Umbilical cord (tissue), 2 donors: ENCODE data around the gene DTNB. TPM values are rescaled to one million over a fixed set of nuclear protein-coding genes. Genes with fewer than 3 reads are reported as not detected.
"Not testable (repeated sequence)": the region's sequence is repeated elsewhere in the genome, so short reads cannot be mapped to it uniquely, and the experiment has no call there.

Experiments used
- DNase-seq: peaks from one replicate; pipeline ENCODE4 v3.0.0-alpha.2; 2015; ENCODE audit warnings: low spot score
- total RNA-seq: library from RNA; depleted of rRNA; stranded (reverse); fragments of >200 nt; gene quantifications from one replicate; pipeline ENCODE4 v1.2.3, GENCODE V29; 2014; ENCODE audit warnings: low replicate concordance; ENCODE audit not compliant: insufficient read depth

Gene DTNB
- total RNA-seq, 1 donor from 2014 or later, result 55.4 TPM

DNA sequence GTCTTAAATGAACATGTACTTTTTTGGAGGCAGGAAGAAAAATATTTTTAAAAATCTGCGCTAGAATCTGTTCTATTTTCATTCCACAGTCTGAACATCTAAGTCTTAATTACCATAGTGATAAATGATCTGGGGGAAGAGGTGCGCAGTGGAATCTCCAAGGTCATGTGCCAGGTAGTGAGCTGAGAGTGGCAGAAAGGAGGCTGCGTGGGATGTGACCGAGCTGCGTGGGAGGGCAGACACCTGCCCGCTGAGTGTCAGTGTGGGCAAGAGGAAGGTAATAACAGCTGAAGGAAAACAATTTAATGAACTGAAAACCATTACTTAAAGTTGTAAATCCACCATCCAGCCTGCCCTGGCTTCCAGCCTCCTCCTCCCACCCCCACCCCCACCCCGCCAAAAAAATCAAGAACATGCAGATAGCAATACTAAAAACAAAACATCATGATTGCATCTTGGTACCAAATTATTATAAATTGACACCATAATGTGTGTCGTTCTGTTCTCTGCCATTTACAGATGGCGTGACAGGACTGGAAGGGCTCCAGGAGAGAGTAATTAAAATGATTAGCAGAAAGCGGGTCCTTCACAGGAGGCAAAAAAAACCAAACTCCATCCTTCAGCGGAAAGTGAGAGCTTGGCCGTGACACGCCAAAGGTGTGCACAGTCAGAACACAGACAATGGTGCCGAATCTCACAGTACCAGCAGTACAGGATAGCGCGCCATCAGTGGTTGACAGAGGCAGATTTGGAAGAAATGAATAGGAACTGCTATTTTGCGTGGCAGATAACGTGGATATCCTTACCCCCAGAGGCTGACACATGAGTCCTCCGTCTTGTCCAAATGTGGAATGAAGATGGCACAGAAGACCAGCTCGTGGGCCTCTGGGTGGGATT is 11.4 kb upstream of the DTNB start:
- DNase-seq, result no peak

GRCh38 chr2:25682082-25682481 is 8.7 kb upstream of the DTNB start:
- no peak for DNase-seq

- DNase-seq, result no peak
Observed at GRCh38 chr2:25677877-25678276, 4.5 kb upstream of the DTNB start.

DNA sequence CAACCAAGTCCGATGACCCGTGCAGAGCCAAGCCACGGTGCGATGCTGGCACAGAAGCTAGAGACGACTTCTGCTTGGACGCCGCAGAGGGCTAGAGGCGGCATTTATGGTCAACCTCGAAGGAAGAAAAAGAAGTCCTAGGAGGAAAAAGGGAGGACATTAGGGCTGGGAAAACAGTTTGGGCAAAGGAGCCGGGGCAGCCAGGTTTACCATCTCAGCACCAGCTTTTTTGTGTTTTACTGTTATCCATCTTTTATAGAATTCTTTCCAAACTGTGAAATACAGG is 643 bp upstream of the DTNB start:
- no peak for DNase-seq

GRCh38 chr2:25672494-25673299 is 680 bp downstream of the DTNB start:
- DNase-seq, result peak; percentile 54

DNA sequence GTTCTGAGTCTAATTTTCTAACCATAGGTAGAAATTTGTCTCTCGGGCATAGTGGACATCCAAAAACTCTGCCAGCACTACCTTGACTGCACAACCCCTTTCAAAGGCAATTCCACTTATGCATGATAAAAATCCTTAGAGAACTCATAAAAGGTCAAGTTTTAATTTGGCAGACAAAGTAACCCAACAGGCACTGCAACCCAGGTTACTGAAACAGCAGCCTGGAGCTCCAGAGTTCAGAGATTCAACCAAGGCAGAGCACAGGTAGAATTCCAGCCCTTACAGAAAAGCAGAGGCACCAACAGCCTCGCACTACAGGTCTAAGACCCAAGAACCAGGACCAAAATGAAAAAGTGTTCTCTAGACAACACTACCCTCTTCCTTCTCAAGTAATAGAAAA is 1.8 kb downstream of the DTNB start:
- DNase-seq, result no peak

DNA sequence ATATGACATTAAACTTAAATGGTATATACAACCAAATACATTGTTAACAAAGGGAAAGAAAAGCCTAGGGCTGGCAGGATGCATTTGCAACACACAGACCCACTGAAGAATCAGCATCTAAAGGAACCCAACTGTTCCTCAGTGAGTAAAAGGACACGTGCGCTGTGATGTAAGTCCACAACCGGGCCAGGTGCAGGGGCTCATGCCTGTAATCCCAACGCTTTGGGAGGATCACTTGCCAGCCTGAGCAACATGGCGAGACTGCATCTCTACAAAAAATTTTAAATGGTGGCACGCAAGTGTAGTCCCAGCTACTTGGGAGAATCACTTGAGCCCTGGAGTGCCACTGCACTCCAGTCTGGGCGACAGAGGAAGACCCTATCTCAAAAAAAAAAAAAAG is 3.9 kb downstream of the DTNB start:
- DNase-seq, result no peak

GRCh38 chr2:25666218-25666617 is 7.2 kb downstream of the DTNB start:
- no peak for DNase-seq

DNA sequence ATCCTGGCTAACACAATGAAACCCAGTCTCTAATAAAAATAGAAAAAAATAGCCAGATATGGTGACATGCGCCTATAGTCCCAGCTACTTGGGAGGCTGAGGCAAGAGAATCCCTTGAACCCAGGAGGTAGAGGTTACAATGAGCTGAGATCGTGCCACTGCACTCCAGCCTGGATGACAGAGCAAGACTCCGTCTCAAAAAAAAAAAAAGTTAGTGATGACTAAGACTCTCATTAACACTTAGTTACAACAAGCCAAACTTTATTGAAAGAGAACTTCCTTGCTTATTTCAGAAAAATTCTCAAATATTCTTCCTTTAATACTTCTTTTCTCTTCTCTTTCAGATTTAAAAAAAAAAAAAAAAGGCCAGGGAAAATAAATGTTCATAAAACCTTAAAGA is 7.9 kb downstream of the DTNB start:
- not testable (repeated sequence) for DNase-seq

- DNase-seq, result no peak
Observed at GRCh38 chr2:25664965-25665307, 8.4 kb downstream of the DTNB start.

DNA sequence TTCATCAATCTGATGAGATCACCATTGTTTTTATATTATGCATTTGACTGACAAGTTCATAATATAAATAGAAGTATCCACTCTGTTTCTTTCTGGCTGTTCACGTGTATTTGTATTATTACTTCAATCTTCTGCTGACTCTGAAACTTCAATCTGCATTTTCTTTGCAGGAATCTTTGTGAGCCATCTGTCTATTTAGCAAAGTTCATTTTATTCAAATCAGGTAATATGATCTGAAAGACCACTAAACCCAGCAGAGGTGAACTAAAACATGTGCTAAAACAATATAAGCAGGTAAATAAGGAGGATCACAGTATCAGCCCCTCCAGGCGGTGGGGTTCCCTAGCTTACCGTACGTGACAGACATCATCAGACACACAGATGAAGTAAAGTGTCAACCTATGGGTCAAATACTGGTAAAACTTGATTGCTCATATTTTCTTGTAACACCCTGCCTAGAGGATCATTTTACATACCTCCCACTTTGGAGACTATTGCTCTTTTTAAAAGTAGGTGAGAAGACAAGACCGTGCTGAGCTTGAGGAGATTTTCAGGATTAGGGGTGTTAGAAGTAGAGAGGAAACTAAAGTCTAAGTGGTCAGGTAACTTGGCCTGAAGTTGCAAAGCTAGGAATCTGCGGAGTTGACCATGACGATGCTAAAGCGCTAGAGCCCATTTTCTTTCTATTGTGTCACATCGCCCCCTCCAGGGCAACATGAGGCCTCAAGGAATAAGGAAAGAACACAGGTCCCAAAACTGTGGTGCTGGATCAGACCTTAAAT is 9.0 kb downstream of the DTNB start:
- peak; percentile 79 for DNase-seq

- DNase-seq, result no peak
Observed at GRCh38 chr2:25655316-25655715, 18.1 kb downstream of the DTNB start.

GRCh38 chr2:25654801-25655200 is 18.6 kb downstream of the DTNB start:
- no peak for DNase-seq

DNA sequence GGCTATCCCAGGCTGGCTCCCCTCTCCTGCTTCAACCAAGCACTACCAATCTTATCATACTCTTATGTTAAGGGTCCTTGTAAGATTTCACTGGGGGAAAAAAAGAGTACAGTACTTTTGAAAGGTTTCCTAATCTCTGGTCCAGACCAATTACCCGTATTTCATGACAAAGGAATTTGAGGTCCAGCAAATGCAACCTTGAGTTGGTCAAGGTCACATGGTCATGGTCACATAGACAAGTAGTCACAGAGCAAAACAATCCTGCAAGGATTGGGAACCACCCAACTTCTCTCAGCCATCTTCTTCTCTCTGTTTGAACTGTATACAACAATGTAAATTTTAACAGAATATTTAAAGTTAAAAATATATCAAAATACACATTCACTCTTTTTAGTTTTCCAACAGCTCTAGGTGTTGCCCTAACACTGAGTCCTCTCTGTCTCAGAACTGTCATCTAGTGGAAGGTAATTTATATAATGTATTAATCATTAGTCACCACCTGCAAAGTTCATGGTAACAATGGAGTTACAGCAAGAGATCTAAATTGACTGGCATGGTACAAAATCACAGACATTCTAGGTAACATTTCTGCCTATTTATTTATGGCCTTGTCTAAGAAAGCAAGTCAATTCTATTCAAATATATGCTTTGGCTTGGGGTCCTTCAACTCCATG is 21.5 kb downstream of the DTNB start:
- no peak for DNase-seq

GRCh38 chr2:25651066-25651465 is 22.3 kb downstream of the DTNB start:
- DNase-seq, result peak; percentile 37

DNA sequence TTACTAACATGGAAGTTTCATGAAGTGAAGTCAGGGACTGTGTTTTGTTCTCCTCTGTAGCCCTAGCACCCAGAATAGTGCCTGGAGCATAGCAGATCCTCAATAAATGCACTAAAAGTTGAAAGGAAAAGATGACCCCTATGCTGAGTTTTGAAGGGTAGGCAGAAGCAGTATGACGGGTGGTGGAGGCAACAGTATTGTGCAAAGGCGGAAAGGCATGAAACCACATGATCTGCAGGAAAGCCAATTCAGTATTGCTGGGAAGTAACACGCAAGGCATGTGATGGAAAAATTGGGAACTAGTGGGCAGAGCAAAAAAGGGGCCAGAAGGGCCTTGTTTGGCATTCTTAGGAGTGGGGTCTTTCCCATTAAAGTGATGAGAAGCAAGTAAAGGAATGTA is 23.1 kb downstream of the DTNB start:
- DNase-seq, result peak; percentile 22

DNA sequence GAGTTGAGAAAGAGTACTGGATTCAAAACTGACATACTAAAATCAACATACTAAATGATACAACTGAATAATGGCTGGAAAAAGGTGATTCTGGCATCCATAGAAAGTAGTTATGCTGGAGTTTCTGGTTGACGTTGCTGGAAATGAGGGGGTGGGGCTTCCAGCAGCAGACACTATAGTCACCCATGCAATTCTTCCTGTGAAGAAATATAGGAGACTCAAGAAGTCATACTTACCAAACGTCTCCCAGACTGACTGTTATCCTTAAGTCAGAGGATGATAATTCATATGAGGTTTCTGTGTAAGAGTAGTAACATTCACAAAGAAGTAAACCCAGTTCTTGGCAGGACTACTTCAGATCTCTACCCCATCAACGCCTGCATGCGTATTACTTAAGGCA is 23.6 kb downstream of the DTNB start:
- DNase-seq, result no peak

DNA sequence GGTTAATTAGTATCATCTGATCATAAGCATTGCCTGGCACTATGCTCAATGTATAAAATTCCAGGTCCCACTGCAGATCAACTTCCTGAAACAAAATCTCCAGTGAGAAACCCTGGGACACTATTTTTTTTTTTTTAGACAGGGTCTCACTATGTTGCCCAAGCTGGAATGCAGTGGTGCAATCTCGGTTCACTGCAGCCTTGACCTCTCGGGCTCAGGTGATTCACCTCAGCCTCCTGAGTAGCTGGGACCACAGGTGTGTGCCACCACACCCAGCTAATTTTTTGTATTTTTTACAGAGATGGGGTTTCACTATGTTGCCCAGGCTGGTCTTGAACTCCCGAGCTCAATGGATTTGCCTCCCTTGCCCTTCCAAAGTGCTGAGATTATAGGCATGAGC is 31.1 kb downstream of the DTNB start:
- DNase-seq, result no peak

- DNase-seq, result no peak
Observed at GRCh38 chr2:25639696-25640095, 33.7 kb downstream of the DTNB start.

DNA sequence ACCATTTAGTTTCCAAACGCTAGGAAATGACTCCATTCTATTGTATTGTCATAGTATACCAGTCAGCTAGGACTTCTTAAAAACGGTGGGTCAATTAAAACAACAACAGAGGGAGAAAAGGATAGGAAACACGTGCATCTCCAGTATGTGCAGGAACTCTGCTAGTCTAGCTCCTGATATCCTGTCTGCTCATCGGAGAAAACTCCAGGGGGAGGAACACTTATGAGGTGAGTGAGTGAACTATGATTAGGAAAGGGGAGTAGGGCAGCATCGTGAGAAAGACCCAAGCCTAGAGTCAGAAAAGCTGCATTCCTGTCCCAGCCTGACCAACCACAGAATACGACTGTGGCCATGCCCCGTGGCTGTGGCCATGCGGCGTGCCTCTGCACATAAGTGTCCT is 34.2 kb downstream of the DTNB start:
- DNase-seq, result no peak

DNA sequence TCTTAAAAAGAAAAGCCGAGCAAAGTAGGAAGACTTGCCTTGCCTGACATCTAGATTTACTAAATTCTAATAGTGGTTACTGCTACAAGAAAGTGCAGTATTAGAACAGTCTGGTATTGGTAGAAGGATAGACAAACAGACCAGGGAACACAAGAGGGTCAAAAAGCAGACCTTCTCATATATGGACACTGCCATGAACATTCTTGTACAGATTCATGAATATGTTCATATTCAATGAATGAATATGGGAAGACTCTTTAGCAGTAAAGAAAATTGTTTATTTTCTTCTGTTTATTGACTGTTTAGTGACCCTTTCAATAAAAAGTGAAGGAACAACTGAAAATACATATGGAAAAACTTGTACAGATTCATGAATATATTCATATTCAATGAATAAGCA is 37.6 kb downstream of the DTNB start:
- DNase-seq, result no peak

GRCh38 chr2:25633801-25634200 is 39.6 kb downstream of the DTNB start:
- DNase-seq, result not testable (repeated sequence)
